GM18909 (cell line): ENCODE data around the gene CRACDL.

ENCODE experiments used
- ATAC-seq: cut with Tn5 transposase; IDR thresholded peaks from one replicate; pipeline ENCODE4 v1.9.1; 2021; ENCODE audit warnings: mild to moderate bottlenecking; ENCODE audit not compliant: unreplicated experiment, poor library complexity

The CRACDL gene

DNA sequence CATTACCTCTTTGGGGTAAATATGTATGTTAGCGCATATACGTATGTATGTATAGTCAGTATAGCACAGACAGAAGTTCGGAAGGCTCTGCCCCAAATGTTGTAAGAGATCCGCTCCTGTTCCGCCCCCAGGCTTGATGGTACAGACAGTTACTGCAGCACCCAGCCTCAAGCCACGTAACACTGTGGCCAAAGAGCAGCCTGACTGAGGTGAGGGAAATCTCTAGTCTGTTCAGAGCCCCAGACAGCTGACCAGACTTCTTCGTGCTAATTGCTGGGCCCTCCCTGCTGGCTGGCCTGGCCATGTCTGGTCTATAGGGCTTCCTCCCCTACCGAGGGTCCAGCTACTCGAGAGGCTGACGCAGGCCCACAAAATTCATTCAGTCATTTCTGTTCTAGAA, 7.8 kb downstream of the CRACDL start:
- no peak for ATAC-seq

GRCh38 chr2:98927027-98927426, 9.0 kb downstream of the CRACDL start:
- ATAC-seq = no peak

DNA sequence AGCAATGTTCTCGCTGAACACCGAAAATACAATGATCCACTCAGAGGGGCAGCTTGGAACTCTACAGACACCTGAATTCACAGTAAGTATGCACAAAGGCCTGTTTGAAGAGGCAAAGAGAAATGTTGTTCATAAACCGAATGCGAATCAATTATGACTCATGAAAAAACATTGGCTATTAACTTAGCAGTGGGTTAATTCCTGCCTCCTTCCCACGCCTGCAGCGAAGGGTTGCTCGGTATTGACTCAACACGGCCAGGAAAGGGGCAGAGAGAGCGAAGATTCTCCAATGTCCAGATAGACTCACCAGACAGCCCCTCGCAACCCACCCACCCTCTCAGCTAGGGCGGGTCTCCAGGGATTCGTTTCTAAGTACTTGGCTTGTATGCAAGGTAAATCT, 9.4 kb downstream of the CRACDL start:
- ATAC-seq = no peak

- ATAC-seq = no peak
These were observed 11.1 kb downstream of the CRACDL start for GRCh38 chr2:98924910-98925309.

DNA sequence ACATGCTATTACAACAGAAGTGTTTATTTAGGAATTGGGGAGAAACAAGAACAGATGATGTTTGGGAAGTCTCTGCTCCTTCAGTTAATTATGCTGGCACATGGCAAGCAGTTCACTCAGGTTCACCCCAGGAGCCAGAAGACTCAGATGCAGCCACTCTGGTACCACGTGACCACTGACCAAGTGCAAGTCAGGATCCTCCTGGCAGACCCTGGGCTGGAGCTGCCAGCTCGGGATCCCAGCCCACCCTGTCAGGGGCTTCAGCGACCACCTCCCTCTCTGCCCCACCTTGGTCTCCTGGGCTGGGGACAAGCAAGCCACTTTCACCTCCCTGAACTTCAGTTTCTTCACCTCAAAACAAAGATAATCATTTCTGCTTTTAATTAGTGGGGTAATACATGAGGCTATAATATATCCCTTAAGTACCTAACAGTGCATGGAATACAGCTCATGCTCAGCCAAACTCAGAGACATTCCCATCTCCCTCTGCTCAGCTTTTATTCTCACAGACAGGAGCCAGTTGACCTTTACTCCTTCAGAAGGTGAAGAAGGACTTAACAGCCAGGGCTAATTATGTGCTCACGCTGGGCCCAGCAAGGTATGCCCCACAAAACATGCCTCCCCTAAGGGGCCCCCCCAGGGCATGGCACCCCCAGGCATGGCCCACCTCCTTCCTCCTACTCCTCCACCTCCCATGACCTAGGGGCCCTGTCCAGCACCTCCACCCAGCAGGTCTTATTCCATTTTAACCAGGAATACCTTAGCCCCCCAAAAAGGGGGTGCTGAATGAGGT, 11.8 kb downstream of the CRACDL start:
- ATAC-seq = no peak

DNA sequence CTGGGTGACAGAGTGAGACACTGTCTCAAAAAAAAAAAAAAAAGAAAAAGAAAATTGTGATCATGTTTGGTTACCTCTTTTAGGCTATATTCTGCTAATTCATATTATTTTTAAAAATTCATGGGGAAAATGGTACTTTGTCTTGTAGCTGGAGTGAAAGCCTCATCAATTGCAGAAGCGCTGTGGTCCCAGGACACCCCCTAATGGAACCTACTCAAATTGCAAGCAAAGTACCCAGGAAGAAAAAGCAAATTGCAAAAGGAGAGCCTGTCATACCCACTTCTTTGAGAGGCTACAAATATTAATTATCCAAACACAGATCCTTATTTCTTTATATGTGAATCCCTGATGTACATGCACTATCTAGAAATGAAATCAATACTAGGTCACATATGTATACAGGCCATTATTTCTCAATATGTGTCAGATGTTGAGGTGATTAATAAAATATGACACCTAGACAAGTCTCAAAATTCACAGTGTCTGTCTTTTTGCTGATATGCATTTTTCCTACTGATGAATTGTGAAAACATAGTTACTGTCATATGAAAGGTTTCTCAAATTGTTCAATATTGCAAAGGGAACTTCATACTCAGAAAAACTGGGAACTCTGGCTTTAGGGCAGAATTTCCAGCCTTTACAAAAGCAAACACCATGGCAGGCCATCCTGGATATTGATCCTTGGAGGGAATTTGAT, 12.6 kb downstream of the CRACDL start:
- ATAC-seq = no peak

DNA sequence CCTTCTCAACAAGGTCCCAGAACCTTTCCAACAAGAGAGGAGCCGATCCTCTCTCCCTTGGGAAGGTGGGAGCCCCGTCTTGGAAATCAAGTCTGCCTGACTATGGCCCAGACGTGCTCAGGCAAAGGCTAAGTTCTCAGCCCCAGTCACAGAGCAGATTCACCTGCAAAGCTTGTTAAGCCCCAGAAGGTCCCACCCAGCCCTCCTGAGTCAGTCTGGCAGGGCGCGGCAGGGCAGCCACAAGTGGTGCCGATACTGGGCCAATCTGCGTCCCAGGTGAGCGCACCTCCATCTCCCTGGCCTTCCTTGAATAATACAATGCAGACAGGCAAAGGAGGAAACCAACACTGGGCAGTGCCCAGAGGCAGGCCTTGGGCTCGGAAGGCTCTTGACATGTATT, 15.0 kb downstream of the CRACDL start:
- no peak for ATAC-seq

DNA sequence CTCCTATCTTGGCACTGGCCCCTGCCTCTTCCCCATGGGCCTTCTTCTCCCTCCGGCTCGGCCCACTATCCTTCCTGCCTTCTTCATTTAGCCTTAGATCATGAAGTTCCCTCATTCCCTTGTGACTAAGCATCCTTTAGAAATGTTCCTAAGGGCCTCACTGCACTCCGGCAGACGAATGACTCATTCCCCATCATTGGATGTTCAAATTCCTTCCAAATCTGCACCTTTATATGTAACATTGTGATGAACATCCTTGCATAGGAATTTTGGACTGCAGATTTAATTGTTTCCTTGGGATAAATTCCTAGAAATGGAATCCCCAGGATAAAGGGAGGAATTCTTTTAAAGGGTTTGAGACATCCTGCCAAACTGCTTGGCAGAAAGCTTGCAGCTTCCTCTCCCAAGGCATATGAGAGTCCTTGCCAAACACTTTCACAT, 19.0 kb downstream of the CRACDL start:
- ATAC-seq = no peak

- no peak for ATAC-seq
These were observed 20.2 kb downstream of the CRACDL start for GRCh38 chr2:98915751-98916358.

DNA sequence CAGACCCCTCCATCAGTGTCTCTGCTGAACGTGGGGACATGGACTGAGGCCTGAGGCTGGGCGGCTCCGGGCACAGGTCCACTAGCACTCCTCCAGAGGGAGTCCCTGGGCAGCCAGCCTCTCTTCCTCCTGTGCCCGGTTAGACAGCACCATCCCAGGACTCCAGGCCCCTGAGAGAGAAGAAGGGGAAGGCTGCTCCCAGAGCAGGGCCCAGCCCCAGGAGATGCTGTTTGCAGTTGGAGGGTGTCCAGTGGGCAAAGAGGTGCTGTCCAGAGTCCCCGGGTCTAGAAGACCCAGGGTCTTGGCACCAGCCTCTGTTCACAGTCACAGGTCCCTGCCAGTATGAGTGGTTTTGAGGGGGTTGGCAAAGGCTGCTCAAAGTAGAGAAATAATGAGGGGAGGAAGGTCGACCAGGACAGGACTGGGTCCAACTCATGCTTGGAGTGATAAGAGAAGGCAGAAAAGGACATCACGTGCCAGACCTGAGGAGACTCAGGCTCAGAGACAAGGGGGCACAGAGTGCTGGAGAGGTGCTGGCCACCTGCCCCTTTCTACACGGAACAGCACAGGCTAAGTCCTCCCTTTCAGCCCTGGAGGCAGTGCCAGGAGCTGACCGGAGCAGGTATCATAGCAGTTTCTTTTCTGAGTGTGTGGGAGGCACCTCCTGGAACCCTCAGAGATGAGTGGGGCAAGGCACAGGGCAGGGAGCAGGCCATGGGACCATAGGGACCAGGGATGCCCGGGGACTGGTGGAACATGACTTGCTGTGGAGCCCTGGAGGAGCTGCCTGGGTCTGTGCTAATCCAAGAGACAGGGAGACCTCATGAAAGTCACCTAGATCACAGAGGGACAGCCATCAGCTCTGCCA, 21.1 kb downstream of the CRACDL start:
- ATAC-seq = no peak

- ATAC-seq = no peak
These were observed 21.9 kb downstream of the CRACDL start for GRCh38 chr2:98913916-98914712.

DNA sequence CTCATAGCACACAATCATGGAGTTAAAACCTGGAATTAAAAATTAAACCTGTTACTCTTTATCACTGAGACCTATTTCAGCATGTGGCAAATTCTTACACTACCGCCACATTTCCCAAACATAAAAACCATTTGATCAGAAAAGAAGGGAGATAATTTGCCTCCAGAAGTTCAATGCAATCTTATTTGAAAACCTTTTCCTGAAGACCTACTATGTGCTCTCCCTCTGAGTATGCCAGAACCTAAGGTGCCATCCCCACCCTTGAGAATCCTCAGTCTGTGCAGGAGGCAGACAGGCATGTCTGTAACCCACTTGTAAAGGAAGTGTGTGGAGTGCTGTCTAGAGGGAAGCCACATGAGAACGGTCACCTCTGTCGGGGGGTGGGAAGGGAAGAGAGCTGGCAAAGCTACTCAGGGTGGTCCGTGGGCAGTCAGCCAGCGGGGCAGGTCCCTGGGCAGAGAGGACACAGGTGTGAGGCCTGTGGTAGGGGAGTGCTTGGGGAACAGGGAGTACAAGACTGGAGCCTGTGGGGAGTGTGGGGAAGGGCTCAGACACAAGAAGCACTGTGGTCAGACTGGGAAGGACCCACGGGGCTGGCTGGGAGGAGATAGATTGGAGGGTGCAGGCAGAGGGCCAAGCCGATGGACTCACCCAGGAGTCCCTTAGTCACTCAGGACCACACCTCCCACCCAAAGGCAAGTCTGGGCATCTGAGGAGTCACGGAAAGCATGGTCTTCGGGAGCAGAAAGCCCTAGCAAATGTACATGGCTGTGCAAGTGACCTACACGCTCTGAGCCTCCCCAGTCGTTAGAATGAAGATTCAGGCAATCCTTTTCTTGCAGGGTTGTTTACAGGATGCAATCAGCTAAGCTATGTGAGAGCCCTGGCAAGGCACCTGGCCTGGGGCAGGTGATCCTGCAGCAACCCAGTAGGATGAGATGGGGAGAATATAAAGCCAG, 22.8 kb downstream of the CRACDL start:
- no peak for ATAC-seq

- ATAC-seq = no peak
These were observed 23.7 kb downstream of the CRACDL start for GRCh38 chr2:98912221-98912851.

GRCh38 chr2:98911376-98912154, 24.5 kb downstream of the CRACDL start:
- no peak for ATAC-seq

- no peak for ATAC-seq
These were observed 25.0 kb downstream of the CRACDL start for GRCh38 chr2:98911126-98911375.

- no peak for ATAC-seq
These were observed 25.5 kb downstream of the CRACDL start for GRCh38 chr2:98910349-98911125.
